SK-N-SH (cell line): ENCODE results near the gene RCN2. TPM values are rescaled to one million over a fixed set of nuclear protein-coding genes. Genes with fewer than 3 reads are reported as not detected.

ENCODE experiments used
- CTCF ChIA-PET: fragments of 300-600, 350-600 bp; formaldehyde crosslinking; extraction: SDS; loops from one replicate; lab custom pipeline; 2021; lab: Yijun Ruan, JAX
- POLR2A ChIA-PET: fragments of 350-600 bp; sonication (Branson Sonifier 250); formaldehyde crosslinking; extraction: SDS; loops from one replicate; lab custom pipeline; 2020; ENCODE audit warnings: antibody characterized with exemption, inconsistent platforms; lab: Yijun Ruan, JAX
- DNase-seq: peaks from one replicate; pipeline ENCODE4 v3.0.0; 2012
- H2AFZ ChIP-seq: fragments of 200-600 bp; sonication (generic); 2 replicates; pipeline ENCODE4 v1.8.1; 2016; ENCODE audit warnings: antibody characterized with exemption, mild to moderate bottlenecking, low read depth
- H3F3A ChIP-seq: fragments of 200-600 bp; sonication (generic); replicated peaks from 2 replicates; pipeline ENCODE3; 2016; ENCODE audit warnings: antibody characterized with exemption, mild to moderate bottlenecking; ENCODE audit not compliant: insufficient read depth
- H3K27ac ChIP-seq, 2 experiments: fragments of 200-500 bp in 1 of 2; fragments of 200-600 bp in 1 of 2; sonication (Bioruptor generic) in 1 of 2; sonication (generic), shearing (Covaris generic) in 1 of 2; 2 replicates each; pipeline versions ENCODE4 v1.5.1 to v1.6.1; 2014 to 2016; ENCODE audit warnings: low read depth in 2 of 2, inconsistent platforms in 1 of 2, low read length in 1 of 2, mild to moderate bottlenecking in 1 of 2, mixed read lengths in 1 of 2
- H3K27me3 ChIP-seq: fragments of 200-600 bp; sonication (generic), shearing (Covaris generic); 2 replicates; pipeline ENCODE4 v1.6.1; 2016; ENCODE audit warnings: mixed run types; ENCODE audit not compliant: insufficient read depth
- H3K36me3 ChIP-seq, 2 experiments: fragments of 200-500 bp in 1 of 2; fragments of 200-600 bp in 1 of 2; sonication (Bioruptor generic) in 1 of 2; sonication (generic) in 1 of 2; replicated peaks in 1 of 2; 2 replicates each; pipeline versions ENCODE3 to v1.5.1; 2014 to 2016; ENCODE audit warnings: low read length in 1 of 2, mild to moderate bottlenecking in 1 of 2; ENCODE audit not compliant: insufficient read depth in 2 of 2, control insufficient read depth in 1 of 2
- H3K4me1 ChIP-seq, 2 experiments: fragments of 200-500 bp in 1 of 2; fragments of 200-600 bp in 1 of 2; sonication (Bioruptor generic) in 1 of 2; sonication (generic), shearing (Covaris generic) in 1 of 2; 2 replicates each; pipeline versions ENCODE4 v1.5.1 to v1.6.1; 2014 to 2016; ENCODE audit warnings: low read depth in 1 of 2, low read length in 1 of 2, mixed run types in 1 of 2; ENCODE audit not compliant: insufficient read depth in 2 of 2, control insufficient read depth in 1 of 2
- H3K4me2 ChIP-seq: fragments of 200-600 bp; sonication (generic), shearing (Covaris generic); 2 replicates; pipeline ENCODE4 v1.6.1; 2017; ENCODE audit warnings: mixed run types
- H3K4me3 ChIP-seq, 2 experiments: fragments of 200-500 bp in 1 of 2; fragments of 200-600 bp in 1 of 2; sonication (Bioruptor generic) in 1 of 2; sonication (generic), shearing (Covaris generic) in 1 of 2; 2 replicates each; pipeline versions ENCODE4 v1.5.1 to v1.8.1; 2014 to 2016; ENCODE audit warnings: low read depth in 2 of 2, inconsistent platforms in 1 of 2, low read length in 1 of 2, mild to moderate bottlenecking in 1 of 2, mixed read lengths in 1 of 2, moderate library complexity in 1 of 2
- H3K79me2 ChIP-seq: fragments of 200-600 bp; sonication (generic); 2 replicates; pipeline ENCODE4 v1.8.1; 2017; ENCODE audit warnings: mild to moderate bottlenecking; ENCODE audit not compliant: insufficient read depth
- H3K9ac ChIP-seq: fragments of 200-600 bp; sonication (generic); 2 replicates; pipeline ENCODE4 v1.6.1; 2017; ENCODE audit warnings: mixed run types
- H3K9me2 ChIP-seq: fragments of 200-600 bp; sonication (generic); 2 replicates; pipeline ENCODE4 v1.6.1; 2017; ENCODE audit warnings: mixed run types
- H3K9me3 ChIP-seq: fragments of 200-600 bp; sonication (generic); 2 replicates; pipeline ENCODE4 v1.6.1; 2017; ENCODE audit warnings: mixed run types, mild to moderate bottlenecking, moderate library complexity
- H4K20me1 ChIP-seq: fragments of 200-600 bp; sonication (generic); 2 replicates; pipeline ENCODE4 v1.6.1; 2017; ENCODE audit warnings: mild to moderate bottlenecking, mixed run types; ENCODE audit not compliant: insufficient read depth
- CHD2 ChIP-seq: fragments of 150-350 bp; IDR thresholded peaks from 2 replicates; pipeline ENCODE4 v1.6.1; 2018; ENCODE audit warnings: low read length; ENCODE audit not compliant: partially characterized antibody
- ELF1 ChIP-seq: IDR thresholded peaks from 2 replicates; pipeline ENCODE4 v1.4.0; 2012
- FOXJ3 ChIP-seq: sonication (generic); formaldehyde crosslinking; IDR thresholded peaks from 2 replicates; pipeline ENCODE4 v1.5.1; 2020; ENCODE audit warnings: mild to moderate bottlenecking, missing genetic modification reagents
- FOXM1 ChIP-seq: IDR thresholded peaks from 2 replicates; pipeline ENCODE4 v1.4.0; 2012; ENCODE audit warnings: low read depth, mild to moderate bottlenecking
- GABPA ChIP-seq: IDR thresholded peaks from 2 replicates; pipeline ENCODE4 v1.4.0; 2012; ENCODE audit warnings: low read depth, mild to moderate bottlenecking
- GATA2 ChIP-seq: sonication (generic); formaldehyde crosslinking; IDR thresholded peaks from 2 replicates; pipeline ENCODE4 v1.5.0; 2020; ENCODE audit warnings: mild to moderate bottlenecking, missing genetic modification reagents
- POLR2AphosphoS5 ChIP-seq: IDR thresholded peaks from 2 replicates; pipeline ENCODE4 v1.6.1; 2012; ENCODE audit warnings: low read depth, low read length
- RAD21 ChIP-seq: IDR thresholded peaks from 2 replicates; pipeline ENCODE4 v1.6.1; 2012; ENCODE audit warnings: mild to moderate bottlenecking, low read length
- RXRA ChIP-seq: IDR thresholded peaks from 2 replicates; pipeline ENCODE4 v1.4.0; 2012; ENCODE audit warnings: low read depth, mild to moderate bottlenecking, borderline replicate concordance
- SIN3A ChIP-seq: IDR thresholded peaks from 2 replicates; pipeline ENCODE4 v1.6.1; 2012; ENCODE audit warnings: low read depth, mild to moderate bottlenecking, low read length, moderate library complexity, borderline replicate concordance
- SMC3 ChIP-seq: IDR thresholded peaks from 2 replicates; pipeline ENCODE4 v1.6.1; 2012; ENCODE audit warnings: low read depth, low read length, improper control_type of control experiment
- TEAD4 ChIP-seq: IDR thresholded peaks from 2 replicates; pipeline ENCODE4 v1.4.0; 2012; ENCODE audit warnings: mild to moderate bottlenecking, borderline replicate concordance; ENCODE audit not compliant: insufficient read depth
- WGBS: methylation state at CpG from one replicate; pipeline ENCODE4 v1.1.6; 2017; ENCODE audit warnings: low lambda C conversion rate; 5-methylcytosine and 5-hydroxymethylcytosine counted together
- polyA plus RNA-seq, 3 experiments: library from polyadenylated mRNA; depleted of rRNA; stranded (reverse); fragments of >200 nt; gene quantifications; 2 replicates each; pipeline ENCODE4 v1.2.3, GENCODE V29; 2012
- TF ChIP-seq, protein P1 (sequence below): IDR thresholded peaks from 2 replicates; pipeline ENCODE4 v1.4.0; 2012; ENCODE audit warnings: low read depth, borderline replicate concordance
- TF ChIP-seq, protein P2 (sequence below): IDR thresholded peaks from 2 replicates; pipeline ENCODE4 v1.6.1; 2012; ENCODE audit warnings: mild to moderate bottlenecking, low read depth, low read length, moderate library complexity
- TF ChIP-seq, protein P3 (sequence below): fragments of 150-350 bp; IDR thresholded peaks from 2 replicates; pipeline ENCODE4 v1.6.1; 2016; ENCODE audit warnings: mild to moderate bottlenecking, low read depth, low read length
- TF ChIP-seq, protein P4 (sequence below): IDR thresholded peaks from 2 replicates; pipeline ENCODE4 v1.4.0; 2012; ENCODE audit warnings: low read depth, borderline replicate concordance

Gene RCN2
- polyA plus RNA-seq, 1 of the 3 experiments (the other 2 are of a cell fraction): 78.6 TPM

DNA sequence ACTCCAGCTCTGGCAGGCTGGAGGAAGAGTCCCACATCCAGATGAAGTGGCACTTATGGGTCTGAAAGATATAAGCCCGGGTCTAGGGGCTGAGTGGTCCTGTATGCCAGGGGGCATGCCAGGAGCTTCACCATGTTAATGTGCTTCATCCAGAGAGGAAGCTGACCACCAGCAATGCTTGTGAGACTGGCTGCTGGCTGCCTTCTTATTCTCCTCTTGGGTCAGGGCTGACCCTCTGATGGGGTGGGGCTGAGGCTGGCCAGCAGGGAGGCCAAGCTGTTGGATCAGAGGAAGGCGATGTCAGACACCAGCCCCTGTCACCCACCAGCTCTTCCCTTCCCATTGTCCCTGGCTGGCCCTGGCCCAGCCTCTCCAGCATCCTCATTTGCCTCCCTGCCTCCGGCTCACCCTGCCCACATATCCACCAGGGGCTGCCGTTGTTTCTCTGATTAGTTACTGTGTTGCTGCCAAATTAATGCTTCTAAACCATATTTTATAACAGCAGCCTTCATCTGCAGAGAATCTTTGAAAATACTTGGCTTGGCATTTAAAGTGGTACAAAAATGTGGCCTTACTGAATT is 43.0 kb downstream of the RCN2 start:
- no peak overlapping the region for H2AFZ ChIP-seq
- no peaks in the 10 kb centered on the region for H3K36me3 ChIP-seq
- H3K4me1 ChIP-seq: no peaks in the 10 kb centered on the region; a peak in 1 of 4 replicates
- no peaks in the 10 kb centered on the region for H3K27me3 ChIP-seq
- H3K27ac ChIP-seq: no peak overlapping the region
- 73% methylated on average over 4 of the region's 4 CpGs for WGBS
- no peaks in the 10 kb centered on the region for H3K79me2 ChIP-seq
- no peak for DNase-seq
- peaks cover 5% of the 10 kb centered on the region for H3K9me3 ChIP-seq
- CTCF ChIA-PET: interaction anchor here (0.7 to 2.4 kb wide), 5 partner anchors 8 to 847 kb away, joined by 3 to 20 read pairs (median 4); no protein-coding TSS in a partner anchor
- no peak overlapping the region for H3K4me3 ChIP-seq
- TF ChIP-seq, protein P1, sequence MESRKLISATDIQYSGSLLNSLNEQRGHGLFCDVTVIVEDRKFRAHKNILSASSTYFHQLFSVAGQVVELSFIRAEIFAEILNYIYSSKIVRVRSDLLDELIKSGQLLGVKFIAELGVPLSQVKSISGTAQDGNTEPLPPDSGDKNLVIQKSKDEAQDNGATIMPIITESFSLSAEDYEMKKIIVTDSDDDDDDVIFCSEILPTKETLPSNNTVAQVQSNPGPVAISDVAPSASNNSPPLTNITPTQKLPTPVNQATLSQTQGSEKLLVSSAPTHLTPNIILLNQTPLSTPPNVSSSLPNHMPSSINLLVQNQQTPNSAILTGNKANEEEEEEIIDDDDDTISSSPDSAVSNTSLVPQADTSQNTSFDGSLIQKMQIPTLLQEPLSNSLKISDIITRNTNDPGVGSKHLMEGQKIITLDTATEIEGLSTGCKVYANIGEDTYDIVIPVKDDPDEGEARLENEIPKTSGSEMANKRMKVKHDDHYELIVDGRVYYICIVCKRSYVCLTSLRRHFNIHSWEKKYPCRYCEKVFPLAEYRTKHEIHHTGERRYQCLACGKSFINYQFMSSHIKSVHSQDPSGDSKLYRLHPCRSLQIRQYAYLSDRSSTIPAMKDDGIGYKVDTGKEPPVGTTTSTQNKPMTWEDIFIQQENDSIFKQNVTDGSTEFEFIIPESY: no peak
- no peak for TF ChIP-seq ELF1
- TF ChIP-seq RAD21: 0 out of 2 replicates have a peak, but pooled peaks have one; percentile 13
- TF ChIP-seq SIN3A: no peak
- POLR2A ChIA-PET: no interaction called here
- H4K20me1 ChIP-seq: no peaks in the 10 kb centered on the region
- no peaks in the 10 kb centered on the region for H3K9me2 ChIP-seq
- H3K9ac ChIP-seq: no peak overlapping the region
- H3F3A ChIP-seq: no peaks in the 10 kb centered on the region
- no peak overlapping the region for H3K4me2 ChIP-seq

DNA sequence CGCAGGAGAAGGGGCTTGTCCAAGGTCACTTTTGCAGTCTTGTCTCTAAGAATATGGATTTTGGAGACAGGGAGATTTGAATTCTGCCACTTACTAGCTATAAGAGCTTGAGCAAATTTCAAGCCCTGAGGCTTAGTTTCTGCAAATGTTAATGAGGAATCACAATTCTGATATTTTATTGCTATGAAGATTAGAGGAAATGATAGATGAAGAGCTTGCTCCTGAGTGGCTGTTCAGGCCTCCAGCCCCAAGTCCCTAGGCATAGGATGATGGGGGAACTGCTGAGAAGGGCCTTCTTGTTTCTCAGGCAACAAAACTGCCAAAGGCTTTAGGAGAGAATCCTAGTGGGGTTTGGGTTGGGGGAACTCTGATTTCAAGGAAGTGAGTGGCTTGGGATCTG is 44.6 kb downstream of the RCN2 start:
- H4K20me1 ChIP-seq: no peaks in the 10 kb centered on the region
- ChIA-PET POLR2A (no interaction called here), CTCF (interaction anchor here (0.6 kb wide), 1 partner anchor 28 kb away, joined by 3 read pairs; no protein-coding TSS in a partner anchor)
- no peaks in the 10 kb centered on the region for H3K9me2 ChIP-seq
- H3K36me3 ChIP-seq: no peaks in the 10 kb centered on the region
- H3K79me2 ChIP-seq: no peaks in the 10 kb centered on the region
- 33% methylated on average over 1 of the region's 1 CpG for whole genome bisulfite sequencing
- no peak overlapping the region for H3K4me3 ChIP-seq
- DNase-seq: no peak
- no peak overlapping the region for H2AFZ ChIP-seq
- no peaks in the 10 kb centered on the region; a peak in 1 of 4 replicates for H3K4me1 ChIP-seq
- no peaks in the 10 kb centered on the region for H3F3A ChIP-seq
- H3K27ac ChIP-seq: no peak overlapping the region
- no peak overlapping the region for H3K9ac ChIP-seq
- no peaks in the 10 kb centered on the region for H3K27me3 ChIP-seq
- H3K9me3 ChIP-seq: peaks cover 5% of the 10 kb centered on the region
- no peak overlapping the region for H3K4me2 ChIP-seq
- TF ChIP-seq SIN3A (no peak), TEAD4 (no peak), SMC3 (no peak), GATA2 (CRISPR knock-in tag) (no peak), RXRA (no peak), RAD21 (no peak), POLR2AphosphoS5 (no peak), CHD2 (no peak), FOXM1 (no peak), GABPA (no peak), FOXJ3 (CRISPR knock-in tag) (no peak), ELF1 (no peak)
- TF ChIP-seq, protein P1: no peak
- TF ChIP-seq, protein P2, sequence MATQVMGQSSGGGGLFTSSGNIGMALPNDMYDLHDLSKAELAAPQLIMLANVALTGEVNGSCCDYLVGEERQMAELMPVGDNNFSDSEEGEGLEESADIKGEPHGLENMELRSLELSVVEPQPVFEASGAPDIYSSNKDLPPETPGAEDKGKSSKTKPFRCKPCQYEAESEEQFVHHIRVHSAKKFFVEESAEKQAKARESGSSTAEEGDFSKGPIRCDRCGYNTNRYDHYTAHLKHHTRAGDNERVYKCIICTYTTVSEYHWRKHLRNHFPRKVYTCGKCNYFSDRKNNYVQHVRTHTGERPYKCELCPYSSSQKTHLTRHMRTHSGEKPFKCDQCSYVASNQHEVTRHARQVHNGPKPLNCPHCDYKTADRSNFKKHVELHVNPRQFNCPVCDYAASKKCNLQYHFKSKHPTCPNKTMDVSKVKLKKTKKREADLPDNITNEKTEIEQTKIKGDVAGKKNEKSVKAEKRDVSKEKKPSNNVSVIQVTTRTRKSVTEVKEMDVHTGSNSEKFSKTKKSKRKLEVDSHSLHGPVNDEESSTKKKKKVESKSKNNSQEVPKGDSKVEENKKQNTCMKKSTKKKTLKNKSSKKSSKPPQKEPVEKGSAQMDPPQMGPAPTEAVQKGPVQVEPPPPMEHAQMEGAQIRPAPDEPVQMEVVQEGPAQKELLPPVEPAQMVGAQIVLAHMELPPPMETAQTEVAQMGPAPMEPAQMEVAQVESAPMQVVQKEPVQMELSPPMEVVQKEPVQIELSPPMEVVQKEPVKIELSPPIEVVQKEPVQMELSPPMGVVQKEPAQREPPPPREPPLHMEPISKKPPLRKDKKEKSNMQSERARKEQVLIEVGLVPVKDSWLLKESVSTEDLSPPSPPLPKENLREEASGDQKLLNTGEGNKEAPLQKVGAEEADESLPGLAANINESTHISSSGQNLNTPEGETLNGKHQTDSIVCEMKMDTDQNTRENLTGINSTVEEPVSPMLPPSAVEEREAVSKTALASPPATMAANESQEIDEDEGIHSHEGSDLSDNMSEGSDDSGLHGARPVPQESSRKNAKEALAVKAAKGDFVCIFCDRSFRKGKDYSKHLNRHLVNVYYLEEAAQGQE: no peak
- TF ChIP-seq, protein P3, sequence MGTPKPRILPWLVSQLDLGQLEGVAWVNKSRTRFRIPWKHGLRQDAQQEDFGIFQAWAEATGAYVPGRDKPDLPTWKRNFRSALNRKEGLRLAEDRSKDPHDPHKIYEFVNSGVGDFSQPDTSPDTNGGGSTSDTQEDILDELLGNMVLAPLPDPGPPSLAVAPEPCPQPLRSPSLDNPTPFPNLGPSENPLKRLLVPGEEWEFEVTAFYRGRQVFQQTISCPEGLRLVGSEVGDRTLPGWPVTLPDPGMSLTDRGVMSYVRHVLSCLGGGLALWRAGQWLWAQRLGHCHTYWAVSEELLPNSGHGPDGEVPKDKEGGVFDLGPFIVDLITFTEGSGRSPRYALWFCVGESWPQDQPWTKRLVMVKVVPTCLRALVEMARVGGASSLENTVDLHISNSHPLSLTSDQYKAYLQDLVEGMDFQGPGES: no peak
- TF ChIP-seq, protein P4, sequence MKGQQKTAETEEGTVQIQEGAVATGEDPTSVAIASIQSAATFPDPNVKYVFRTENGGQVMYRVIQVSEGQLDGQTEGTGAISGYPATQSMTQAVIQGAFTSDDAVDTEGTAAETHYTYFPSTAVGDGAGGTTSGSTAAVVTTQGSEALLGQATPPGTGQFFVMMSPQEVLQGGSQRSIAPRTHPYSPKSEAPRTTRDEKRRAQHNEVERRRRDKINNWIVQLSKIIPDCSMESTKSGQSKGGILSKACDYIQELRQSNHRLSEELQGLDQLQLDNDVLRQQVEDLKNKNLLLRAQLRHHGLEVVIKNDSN: no peak
